Activated T-helper 1 cell treated with anti-CD3 and anti-CD28 coated beads, Interleukin-2, amount 50 U/mL, for 16 hours (primary cell): Measurements from ENCODE around the gene COPRS.
"Not testable (repeated sequence)": the region's sequence is repeated elsewhere in the genome, so short reads cannot be mapped to it uniquely, and the experiment has no call there.

ENCODE experiments used
- DNase-seq, 2 donors: peaks; one replicate each; pipeline ENCODE4 v3.0.0-alpha.2; 2020; ENCODE audit warnings: low read depth in 1 of 2, low spot score in 1 of 2

COPRS gene

DNA sequence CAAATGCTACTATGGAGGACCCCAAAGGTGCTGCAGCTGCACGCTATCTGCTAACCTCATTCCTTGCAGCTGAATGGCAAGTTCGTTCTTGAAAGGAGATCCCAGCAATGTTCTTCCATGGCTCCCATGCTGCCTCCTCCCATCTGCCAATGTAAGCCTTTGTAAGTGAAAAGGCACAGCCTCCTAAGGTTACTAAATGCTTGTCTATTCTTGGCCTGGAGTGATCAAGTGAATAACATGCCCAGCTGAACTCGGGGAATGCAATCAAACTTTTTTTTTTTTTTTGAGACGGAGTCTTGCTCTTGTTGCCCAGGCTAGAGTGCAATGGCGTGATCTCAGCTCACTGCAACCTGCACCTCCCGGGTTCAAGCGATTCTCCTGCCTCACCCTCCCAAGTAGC is 49.2 kb downstream of the COPRS start:
- DNase-seq, result not testable (repeated sequence)

GRCh38 chr17:31808521-31809050 is 50.5 kb downstream of the COPRS start:
- no peak for DNase-seq

GRCh38 chr17:31807846-31808245 is 51.2 kb downstream of the COPRS start:
- DNase-seq, result no peak

DNA sequence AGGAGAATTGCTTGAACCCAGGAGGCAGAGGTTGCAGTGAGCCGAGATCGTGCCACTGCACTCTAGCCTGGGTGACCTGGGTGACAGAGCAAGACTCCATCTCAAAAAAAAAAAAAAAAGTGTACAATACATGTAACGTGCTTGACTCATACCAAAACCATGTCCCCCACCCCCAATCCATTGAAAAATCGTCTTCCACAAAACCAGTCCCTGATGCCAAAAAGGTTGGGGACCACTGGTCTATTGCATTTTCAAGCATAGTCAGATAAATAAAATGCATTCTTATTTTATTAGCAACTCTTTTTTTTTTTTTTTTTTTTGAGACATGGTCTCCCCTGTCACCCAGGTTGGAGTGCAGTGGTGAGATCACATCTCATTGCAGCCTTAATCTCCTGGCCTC is 52.1 kb downstream of the COPRS start:
- no peak for DNase-seq

- no peak for DNase-seq
Measured at GRCh38 chr17:31803494-31804213, 55.4 kb downstream of the COPRS start.

GRCh38 chr17:31802502-31802901 is 56.5 kb downstream of the COPRS start:
- no peak for DNase-seq
